HepG2 (cell line): ENCODE data around the gene DNAJA2.

Experiments used
- POLR2AphosphoS5 ChIP-seq: IDR thresholded peaks from 2 replicates; pipeline ENCODE4 v1.6.1; 2012; ENCODE audit warnings: low read depth, low read length
- RAD21 ChIP-seq: fragments of 450-650 bp; formaldehyde crosslinking; IDR thresholded peaks from 2 replicates; pipeline ENCODE4 v1.5.0; 2020; ENCODE audit warnings: mild to moderate bottlenecking
- ZSCAN30 ChIP-seq: sonication (generic); formaldehyde crosslinking; IDR thresholded peaks from 2 replicates; pipeline ENCODE4 v1.5.0; 2020; ENCODE audit warnings: mild to moderate bottlenecking, missing genetic modification reagents
- TF ChIP-seq, protein P1 (sequence below), 2 experiments: IDR thresholded peaks; 2 replicates each; pipeline ENCODE4 v1.6.1; 2011 to 2012; ENCODE audit warnings: low read length in 2 of 2, borderline replicate concordance in 1 of 2, low read depth in 1 of 2, mild to moderate bottlenecking in 1 of 2, moderate library complexity in 1 of 2
- TF ChIP-seq, protein P2 (sequence below): IDR thresholded peaks from 2 replicates; pipeline ENCODE4 v1.6.1; 2012; ENCODE audit warnings: inconsistent platforms
- TF ChIP-seq, protein P3 (sequence below): IDR thresholded peaks from 2 replicates; pipeline ENCODE4 v1.6.1; 2016; ENCODE audit warnings: missing biosample characterization, missing genetic modification reagents, low read depth

DNA sequence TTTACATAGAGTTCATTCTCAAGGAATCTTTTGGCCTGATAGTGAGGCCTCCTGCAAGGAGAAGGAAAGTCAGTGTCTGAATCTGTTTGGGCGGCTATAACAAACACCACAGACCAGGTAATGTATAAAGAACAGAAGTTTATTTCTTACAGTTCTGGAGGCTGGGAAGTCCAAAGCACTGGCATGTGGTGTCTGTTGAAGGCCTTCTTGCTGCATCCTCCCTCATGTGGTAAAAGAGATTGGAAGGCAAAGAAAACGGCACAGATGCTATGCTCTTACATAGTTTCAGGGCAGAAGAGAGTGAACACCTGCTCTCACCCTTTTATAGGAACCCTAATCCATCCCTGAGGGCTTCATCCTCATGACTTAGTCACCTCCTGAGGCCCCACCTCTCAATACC, 31.2 kb upstream of the DNAJA2 start:
- TF ChIP-seq, protein P1, sequence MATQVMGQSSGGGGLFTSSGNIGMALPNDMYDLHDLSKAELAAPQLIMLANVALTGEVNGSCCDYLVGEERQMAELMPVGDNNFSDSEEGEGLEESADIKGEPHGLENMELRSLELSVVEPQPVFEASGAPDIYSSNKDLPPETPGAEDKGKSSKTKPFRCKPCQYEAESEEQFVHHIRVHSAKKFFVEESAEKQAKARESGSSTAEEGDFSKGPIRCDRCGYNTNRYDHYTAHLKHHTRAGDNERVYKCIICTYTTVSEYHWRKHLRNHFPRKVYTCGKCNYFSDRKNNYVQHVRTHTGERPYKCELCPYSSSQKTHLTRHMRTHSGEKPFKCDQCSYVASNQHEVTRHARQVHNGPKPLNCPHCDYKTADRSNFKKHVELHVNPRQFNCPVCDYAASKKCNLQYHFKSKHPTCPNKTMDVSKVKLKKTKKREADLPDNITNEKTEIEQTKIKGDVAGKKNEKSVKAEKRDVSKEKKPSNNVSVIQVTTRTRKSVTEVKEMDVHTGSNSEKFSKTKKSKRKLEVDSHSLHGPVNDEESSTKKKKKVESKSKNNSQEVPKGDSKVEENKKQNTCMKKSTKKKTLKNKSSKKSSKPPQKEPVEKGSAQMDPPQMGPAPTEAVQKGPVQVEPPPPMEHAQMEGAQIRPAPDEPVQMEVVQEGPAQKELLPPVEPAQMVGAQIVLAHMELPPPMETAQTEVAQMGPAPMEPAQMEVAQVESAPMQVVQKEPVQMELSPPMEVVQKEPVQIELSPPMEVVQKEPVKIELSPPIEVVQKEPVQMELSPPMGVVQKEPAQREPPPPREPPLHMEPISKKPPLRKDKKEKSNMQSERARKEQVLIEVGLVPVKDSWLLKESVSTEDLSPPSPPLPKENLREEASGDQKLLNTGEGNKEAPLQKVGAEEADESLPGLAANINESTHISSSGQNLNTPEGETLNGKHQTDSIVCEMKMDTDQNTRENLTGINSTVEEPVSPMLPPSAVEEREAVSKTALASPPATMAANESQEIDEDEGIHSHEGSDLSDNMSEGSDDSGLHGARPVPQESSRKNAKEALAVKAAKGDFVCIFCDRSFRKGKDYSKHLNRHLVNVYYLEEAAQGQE (IDR thresholded peaks at IDR 0.05; ENCODE audit: borderline replicate concordance in 1 of 2, low read depth in 1 of 2, low read length in 2 of 2), result no peak
- TF ChIP-seq, protein P2, sequence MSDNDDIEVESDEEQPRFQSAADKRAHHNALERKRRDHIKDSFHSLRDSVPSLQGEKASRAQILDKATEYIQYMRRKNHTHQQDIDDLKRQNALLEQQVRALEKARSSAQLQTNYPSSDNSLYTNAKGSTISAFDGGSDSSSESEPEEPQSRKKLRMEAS, result no peak
- TF ChIP-seq, protein P3, sequence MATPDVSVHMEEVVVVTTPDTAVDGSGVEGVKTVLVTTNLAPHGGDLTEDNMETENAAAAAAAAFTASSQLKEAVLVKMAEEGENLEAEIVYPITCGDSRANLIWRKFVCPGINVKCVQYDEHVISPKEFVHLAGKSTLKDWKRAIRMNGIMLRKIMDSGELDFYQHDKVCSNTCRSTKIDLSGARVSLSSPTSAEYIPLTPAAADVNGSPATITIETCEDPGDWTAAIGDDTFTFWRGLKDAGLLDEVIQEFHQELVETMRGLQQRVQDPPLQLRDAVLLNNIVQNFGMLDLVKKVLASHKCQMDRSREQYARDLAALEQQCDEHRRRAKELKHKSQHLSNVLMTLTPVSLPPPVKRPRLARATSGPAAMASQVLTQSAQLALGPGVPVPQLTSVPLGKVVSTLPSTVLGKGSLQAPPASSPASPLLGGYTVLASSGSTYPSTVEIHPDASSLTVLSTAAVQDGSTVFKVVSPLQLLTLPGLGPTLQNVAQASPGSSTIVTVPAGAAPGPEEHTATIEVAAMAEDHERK (CRISPR knock-in tag), result no peak
- no peak for TF ChIP-seq ZSCAN30 (CRISPR knock-in tag)
- TF ChIP-seq POLR2AphosphoS5, result no peak
- no peak for TF ChIP-seq RAD21 (CRISPR knock-in tag)
